Motor neuron (in vitro differentiated cells): ENCODE results near the gene EDN3. TPM values are rescaled to one million over a fixed set of nuclear protein-coding genes. Genes with fewer than 3 reads are reported as not detected.
"Not testable (repeated sequence)": the region's sequence is repeated elsewhere in the genome, so short reads cannot be mapped to it uniquely, and the experiment has no call there.

Experiments
- ATAC-seq, 8 experiments: fragments of 200-7000 bp; cut with Tn5 transposase; replicated peaks in 6 of 8; 2 replicates each; pipeline ENCODE4 v1.8.0; 2021; ENCODE audit warnings: mild to moderate bottlenecking in 8 of 8, moderate library complexity in 8 of 8
- H3K27ac ChIP-seq, 2 donors: fragments of 250-450 bp; sonication (Bioruptor Pico); 2 replicates each; pipeline ENCODE4 v1.9.0; 2021; ENCODE audit warnings: antibody characterized with exemption in 2 of 2, mild to moderate bottlenecking in 2 of 2, moderate library complexity in 1 of 2
- H3K4me1 ChIP-seq, 2 donors: fragments of 250-450 bp; sonication (Bioruptor Pico); replicated peaks in 1 of 2; 2 replicates each; pipeline ENCODE4 v1.6.1; 2021; ENCODE audit warnings: antibody characterized with exemption in 2 of 2, mild to moderate bottlenecking in 2 of 2, moderate library complexity in 1 of 2
- H3K4me3 ChIP-seq, 5 donors: fragments of 250-450 bp; sonication (Bioruptor Pico); 2 replicates each; pipeline ENCODE4 v1.9.0; 2021; ENCODE audit warnings: antibody characterized with exemption in 5 of 5, mild to moderate bottlenecking in 5 of 5, moderate library complexity in 4 of 5
- WGBS, 10 experiments: fragments of 450-650 bp; shearing (Covaris generic); methylation state at CpG; one replicate each; pipeline ENCODE4 v1.0.0; 2022; 5-methylcytosine and 5-hydroxymethylcytosine counted together
- in situ Hi-C, 9 experiments: fragments of 400-800 bp; cut with MboI; loops; one replicate each; pipeline ENCODE4 v1.15.0; 2021; ENCODE audit warnings: low sequenced_read_pairs in 9 of 9, low pct_unique_long_range_greater_than_20kb in 2 of 9; ENCODE audit not compliant: unreplicated experiment in 9 of 9
- total RNA-seq, 8 experiments: library from RNA; unstranded; fragments of 300-600 nt; gene quantifications; 2 replicates each; pipeline versions ENCODE4 v1.2.3 to v1.2.4, GENCODE V29; 2022

Gene EDN3
- total RNA-seq, 8 experiments from 2014 or later, result 0.05 to 7.3 (median 0.13) TPM; not detected in 1

DNA sequence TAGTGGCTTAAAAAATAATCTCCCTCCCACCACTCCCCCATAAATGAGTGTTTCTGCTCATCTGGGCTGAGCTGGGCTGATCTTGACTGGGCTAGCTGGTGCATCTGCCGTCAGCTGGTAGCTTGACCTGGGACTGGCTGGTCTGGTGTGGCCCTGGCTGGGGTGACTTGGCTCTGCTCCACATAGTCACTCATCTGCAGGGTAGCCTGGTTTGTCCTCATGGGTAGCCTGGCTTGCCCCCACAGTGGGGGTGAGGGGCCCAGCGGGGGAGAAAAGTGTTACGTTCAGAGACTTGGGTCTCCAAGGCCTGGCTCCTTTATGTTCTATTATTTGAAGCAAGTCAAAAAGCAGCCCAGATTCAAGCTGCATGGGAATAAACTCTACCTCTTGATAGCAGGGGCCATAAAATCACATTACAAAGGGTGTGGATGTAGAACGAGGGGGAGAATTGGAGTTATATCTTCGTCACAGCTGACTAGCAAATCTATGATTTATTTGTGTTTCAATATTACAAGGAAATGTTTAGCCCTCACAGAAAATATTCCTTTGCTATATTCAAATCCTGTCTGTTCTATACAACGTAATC is 32.9 kb downstream of the EDN3 start:
- in situ Hi-C loops, result no loop called here
- WGBS, 10 experiments, result 21 to 94% (median 83%) methylated on average over 1 to 4 of the region's 6 CpGs; no CpG with 5 or more reads in 2 of the 10 experiments
- ATAC-seq, result no peak
- Histone ChIP-seq H3K4me1 (peaks cover 19 to 23% of the 10 kb centered on the region in 2 donors), H3K4me3 (no peak overlapping the region), H3K27ac (no peak overlapping the region)

DNA sequence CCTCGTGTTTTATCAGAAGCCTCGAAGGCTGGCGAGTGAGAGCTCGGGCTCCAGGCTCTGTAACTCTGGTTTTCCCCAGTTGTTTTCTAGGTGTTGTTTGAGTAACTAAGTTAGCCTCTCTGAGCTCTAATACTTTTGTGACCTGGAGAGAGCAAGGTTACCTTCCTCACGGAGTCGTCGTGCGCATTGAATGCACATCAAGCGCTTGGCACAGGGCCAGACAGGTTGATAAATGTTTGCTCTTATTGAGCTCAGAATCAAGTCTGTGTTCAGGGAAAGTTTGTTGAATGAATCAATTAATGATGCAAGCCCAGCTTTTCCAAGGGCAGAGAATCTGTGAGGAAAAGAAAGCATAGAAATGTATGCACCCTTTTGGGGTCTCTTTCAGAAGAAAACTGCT is 33.5 kb downstream of the EDN3 start:
- WGBS, 10 experiments, result 20 to 93% (median 68%) methylated on average over 3 to 9 of the region's 9 CpGs; no CpG with 5 or more reads in 2 of the 10 experiments
- Histone ChIP-seq H3K27ac (no peak overlapping the region), H3K4me3 (no peak overlapping the region), H3K4me1 (peaks cover 19 to 23% of the 10 kb centered on the region in 2 donors)
- in situ Hi-C loops, result no loop called here
- peak in 5 of 8 experiments; percentile 41 to 68 (median 51) for ATAC-seq

DNA sequence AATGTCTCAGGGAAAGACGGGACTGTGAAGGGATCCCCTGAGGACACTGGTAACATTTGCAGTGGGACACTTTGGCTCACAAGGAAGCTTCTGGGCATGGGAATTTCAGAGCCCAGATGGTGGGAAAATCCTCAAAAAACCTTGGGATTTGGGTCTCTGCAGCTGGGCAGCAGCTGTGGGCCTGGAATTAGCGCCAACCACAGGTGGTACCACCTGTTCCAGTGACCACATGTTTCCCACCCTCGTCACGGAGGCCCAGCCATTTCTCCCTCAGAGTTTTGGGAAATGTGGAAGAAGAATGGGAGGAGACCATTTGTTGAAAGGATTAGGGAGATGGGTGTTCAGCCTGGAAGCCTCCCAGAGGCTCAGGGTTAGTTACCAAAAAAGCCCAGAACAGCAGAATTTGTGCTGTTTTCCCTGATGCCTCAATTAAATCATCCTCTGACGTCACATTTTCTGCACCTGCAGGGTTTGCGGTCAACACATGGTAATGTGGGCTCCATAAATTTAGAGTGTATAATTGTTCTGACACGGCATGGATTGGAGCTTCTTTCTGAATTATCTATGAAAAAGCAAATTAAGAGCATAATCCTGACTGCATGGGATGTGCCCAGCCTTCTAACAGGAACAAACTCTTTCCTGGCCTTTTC is 34.4 kb downstream of the EDN3 start:
- no peak for ATAC-seq
- WGBS, 10 experiments, result 0 to 100% (median 57%) methylated on average over 1 to 5 of the region's 7 CpGs; no CpG with 5 or more reads in 1 of the 10 experiments
- H3K4me3 ChIP-seq, result no peak overlapping the region
- in situ Hi-C loops, result no loop called here
- peaks cover 19 to 23% of the 10 kb centered on the region in 2 donors for H3K4me1 ChIP-seq
- H3K27ac ChIP-seq, result peak overlapping the region in 1 of 2 donors; percentile 20

DNA sequence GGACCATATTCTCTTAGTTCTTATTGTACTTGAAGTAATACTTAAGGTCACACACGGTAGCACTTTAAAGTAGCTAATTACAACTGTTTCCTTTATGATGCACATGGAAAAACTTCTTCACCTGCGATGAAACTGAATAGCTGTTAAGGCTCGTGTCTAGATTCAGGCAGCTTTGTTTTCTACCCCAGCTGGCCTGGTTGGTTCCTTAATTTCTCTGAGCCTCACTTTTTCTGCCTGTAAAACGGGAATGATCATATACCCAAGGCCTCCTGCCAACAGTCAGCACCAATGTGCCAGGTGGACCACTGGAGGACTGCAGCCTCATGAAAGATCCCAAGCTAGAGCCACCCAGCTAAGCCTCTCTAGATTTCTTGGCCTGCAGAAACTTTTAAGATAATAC is 35.0 kb downstream of the EDN3 start:
- ATAC-seq, result no peak
- peaks cover 19 to 27% of the 10 kb centered on the region in 2 donors for H3K4me1 ChIP-seq
- no peak overlapping the region for H3K4me3 ChIP-seq
- H3K27ac ChIP-seq, result no peak overlapping the region
- 28 to 100% (median 70%) methylated on average over 1 to 4 of the region's 4 CpGs for WGBS, 10 experiments
- in situ Hi-C loops, result no loop called here

DNA sequence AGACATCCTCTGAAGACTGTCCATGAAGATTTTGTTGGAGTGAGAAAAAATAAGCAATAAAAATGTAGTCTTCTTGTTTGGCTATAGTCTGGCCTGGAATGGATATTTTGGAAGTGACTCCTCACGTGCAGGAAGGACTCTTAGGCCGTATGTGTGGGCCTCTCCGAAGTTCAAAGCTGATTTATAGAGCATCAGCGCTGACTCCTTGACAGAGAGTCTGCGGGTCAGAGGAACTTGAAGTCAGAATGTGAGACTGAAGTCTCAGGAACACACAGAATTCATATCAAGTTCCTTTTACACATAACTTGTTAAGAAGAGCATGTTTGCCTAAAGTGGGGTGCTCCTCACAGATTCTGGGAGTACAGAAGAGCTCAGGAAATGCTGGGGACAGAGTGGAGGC is 36.1 kb downstream of the EDN3 start:
- WGBS, 10 experiments, result 17 to 97% (median 86%) methylated on average over 1 to 5 of the region's 5 CpGs; no CpG with 5 or more reads in 3 of the 10 experiments
- in situ Hi-C loops, result no loop called here
- no peak for ATAC-seq
- Histone ChIP-seq H3K4me3 (no peak overlapping the region), H3K27ac (no peak overlapping the region), H3K4me1 (peaks cover 21 to 33% of the 10 kb centered on the region in 2 donors)

DNA sequence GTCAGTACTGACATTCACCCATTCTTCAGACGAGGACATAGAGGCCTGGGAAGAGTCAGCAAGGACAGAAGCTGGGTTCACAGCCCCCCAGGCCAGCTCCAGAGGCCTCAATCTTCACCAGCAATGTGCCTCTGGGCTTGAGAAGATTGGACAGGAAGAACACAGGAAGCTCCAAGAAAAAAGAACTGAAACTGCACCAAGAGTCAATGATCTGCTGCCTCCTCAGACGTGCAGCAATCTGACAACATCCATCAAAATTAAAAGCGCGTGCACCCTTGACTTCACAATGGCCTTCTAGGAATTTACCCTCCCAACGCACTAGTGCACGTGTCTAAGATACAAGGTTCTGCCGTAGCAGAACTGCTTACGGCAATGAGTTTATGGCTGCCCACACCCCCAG is 38.0 kb downstream of the EDN3 start:
- H3K4me3 ChIP-seq, H3K27ac ChIP-seq, ATAC-seq, in situ Hi-C loops: not testable (repeated sequence)
- WGBS, 10 experiments, result no CpG with 5 or more reads among the region's 8 CpGs
- peaks cover 30 to 47% of the 10 kb centered on the region in 2 donors for H3K4me1 ChIP-seq

DNA sequence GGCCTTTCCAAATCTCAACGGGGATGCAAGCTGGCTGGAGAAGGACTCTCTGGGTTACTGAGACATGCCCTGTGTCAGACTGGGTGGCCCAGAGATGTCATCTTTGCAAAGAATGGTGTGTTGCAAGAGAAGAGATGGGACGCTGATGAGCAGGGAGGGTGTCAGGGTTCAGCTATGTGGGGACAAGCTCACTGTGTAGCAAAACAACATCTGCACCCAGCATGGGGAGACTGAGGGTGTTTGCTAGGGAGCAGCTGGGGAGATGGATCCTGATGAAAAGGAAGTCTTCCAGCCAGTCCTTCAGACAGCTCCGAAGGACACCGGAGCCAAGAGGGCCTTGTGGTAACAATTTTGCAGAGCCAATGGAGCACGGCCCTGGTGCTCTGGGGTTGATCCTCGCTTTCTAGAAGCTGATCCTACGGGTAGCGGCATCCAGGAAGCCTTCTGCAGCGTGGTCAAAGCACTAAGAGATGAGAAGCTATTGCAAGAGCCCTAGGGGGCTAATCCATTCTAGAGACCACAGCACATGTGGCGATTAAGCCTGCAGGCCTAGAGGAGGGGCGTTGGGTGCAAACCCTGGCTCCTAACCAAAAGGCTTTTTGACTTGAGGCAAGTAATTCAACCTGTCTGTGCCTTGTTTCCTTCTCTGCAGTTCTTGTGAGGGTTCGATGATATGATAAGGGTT is 39.9 kb downstream of the EDN3 start:
- H3K4me3 ChIP-seq, result no peak overlapping the region
- WGBS, 10 experiments, result 5 to 89% (median 25%) methylated on average over 1 to 12 of the region's 12 CpGs; no CpG with 5 or more reads in 2 of the 10 experiments
- H3K27ac ChIP-seq, result no peak overlapping the region
- in situ Hi-C loops, result no loop called here
- H3K4me1 ChIP-seq, result peaks cover 17 to 32% of the 10 kb centered on the region in 2 donors
- peak in 1 of 8 experiments; percentile 23 for ATAC-seq

DNA sequence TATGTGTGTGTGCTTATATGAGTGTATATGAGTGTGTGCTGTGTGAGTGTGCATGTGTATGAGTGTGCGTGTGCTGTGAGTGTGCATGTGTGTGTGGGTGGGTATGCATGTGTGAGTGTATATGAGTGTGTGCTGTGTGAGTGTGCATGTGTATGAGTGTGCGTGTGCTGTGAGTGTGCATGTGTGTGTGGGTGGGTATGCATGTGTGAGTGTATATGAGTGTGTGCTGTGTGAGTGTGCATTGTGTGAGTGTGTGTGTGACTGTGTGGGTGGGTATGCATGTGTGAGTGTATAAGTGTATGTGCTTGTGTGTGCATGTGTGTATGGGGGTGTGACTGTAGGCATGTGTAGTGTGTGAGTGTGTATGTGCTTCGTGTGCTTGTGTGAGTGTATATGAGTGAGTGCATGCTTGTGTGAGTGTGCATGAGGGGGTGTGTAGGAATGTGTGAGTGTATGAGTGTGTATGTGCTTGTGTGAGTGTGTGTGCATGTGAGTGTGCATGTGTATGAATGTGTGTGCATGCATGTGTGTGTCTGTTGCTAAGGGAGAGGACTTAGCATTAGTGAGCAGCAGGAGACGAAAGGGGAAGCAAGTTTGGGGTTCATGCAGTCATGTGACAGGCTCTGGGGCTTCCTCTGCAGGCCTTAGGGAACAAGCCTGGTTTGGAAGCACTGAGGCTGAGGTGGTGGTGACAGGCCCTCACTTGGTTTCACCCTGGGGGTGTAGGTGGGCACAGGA is 41.0 kb downstream of the EDN3 start:
- in situ Hi-C loops, H3K4me3 ChIP-seq, ATAC-seq: not testable (repeated sequence)
- Histone ChIP-seq H3K4me1 (peaks cover 18 to 31% of the 10 kb centered on the region in 2 donors), H3K27ac (peak overlapping the region; percentile 37 to 56)
- 6 to 82% (median 48%) methylated on average over 1 to 3 of the region's 4 CpGs; no CpG with 5 or more reads in 2 of the 10 experiments for WGBS, 10 experiments

DNA sequence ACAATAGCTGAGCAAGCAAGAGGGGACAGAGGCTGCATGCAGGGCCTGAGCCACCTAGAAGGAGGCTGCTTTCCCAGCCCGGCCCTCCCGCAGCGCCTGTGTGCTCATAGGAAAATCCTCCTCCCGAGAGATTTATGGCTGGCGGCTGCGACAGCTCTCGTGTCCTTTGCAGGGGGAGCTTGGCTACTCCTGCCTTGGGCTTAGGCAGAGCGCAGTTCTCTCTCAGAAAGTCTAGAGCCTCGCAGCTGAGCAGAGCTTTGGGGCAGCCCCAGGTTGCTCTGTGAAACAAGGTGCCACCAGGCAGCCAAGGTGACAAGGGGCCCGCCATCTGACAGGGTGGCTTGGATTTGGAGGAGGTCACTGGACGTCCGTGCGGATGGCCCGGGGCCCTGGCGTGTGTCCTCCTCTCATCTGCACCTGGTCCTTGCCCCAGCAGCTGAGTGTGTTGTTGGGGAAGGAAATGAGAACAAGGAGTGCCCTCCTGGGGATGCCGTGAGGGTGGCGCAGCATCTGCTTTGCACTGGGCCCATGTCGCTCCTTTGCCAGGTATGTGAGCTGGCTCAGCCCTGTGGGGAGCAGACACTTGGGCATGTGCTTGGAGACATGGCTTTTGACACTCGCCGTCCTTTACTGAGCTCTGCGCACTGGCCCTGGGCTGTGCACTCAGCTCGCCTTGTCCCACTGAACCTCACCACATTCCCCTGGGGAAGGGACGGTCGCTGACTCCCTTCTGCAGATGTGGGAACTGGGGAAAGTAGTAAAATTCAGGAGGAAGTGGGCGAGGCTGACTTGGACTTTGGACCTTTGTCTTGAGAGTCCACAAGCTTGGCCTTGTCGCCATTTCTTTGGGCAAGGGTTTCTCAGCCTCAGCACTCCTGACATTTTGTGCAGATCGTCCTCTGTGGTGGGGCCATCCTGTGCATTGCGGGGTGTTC is 41.9 kb downstream of the EDN3 start:
- in situ Hi-C loops, result no loop called here
- WGBS, 10 experiments, result 20 to 100% (median 94%) methylated on average over 1 to 6 of the region's 28 CpGs; no CpG with 5 or more reads in 5 of the 10 experiments
- Histone ChIP-seq H3K27ac (peak overlapping the region; percentile 56 to 63), H3K4me1 (peaks cover 18 to 31% of the 10 kb centered on the region in 2 donors), H3K4me3 (no peak overlapping the region)
- ATAC-seq, result peak in 6 of 8 experiments; percentile 53 to 99 (median 99)

DNA sequence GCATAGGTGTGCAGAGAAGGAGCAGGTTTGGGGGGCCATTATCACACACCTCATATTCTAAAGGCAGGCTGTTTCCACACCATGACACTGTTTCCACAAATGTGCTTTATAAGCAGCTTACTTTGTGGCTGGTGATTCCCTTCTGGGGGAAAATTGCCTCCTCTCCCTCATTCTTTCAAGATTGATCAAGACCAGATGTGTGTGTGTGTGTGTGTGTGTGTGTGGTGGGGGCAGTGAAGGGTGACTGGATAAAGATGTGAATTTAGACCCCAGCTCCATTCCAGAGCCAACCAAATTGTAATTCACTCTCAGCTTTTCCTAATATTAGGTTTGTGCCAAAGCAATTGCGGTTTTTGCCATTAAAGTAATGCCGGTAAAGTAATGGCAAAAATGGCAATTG is 45.6 kb downstream of the EDN3 start:
- no peak overlapping the region for H3K4me3 ChIP-seq
- ATAC-seq, result no peak
- peaks cover 26 to 34% of the 10 kb centered on the region in 2 donors for H3K4me1 ChIP-seq
- in situ Hi-C loops, result no loop called here
- WGBS, 10 experiments, result 6 to 88% (median 6%) methylated on average over 1 to 2 of the region's 2 CpGs; no CpG with 5 or more reads in 7 of the 10 experiments
- H3K27ac ChIP-seq, result no peak overlapping the region

DNA sequence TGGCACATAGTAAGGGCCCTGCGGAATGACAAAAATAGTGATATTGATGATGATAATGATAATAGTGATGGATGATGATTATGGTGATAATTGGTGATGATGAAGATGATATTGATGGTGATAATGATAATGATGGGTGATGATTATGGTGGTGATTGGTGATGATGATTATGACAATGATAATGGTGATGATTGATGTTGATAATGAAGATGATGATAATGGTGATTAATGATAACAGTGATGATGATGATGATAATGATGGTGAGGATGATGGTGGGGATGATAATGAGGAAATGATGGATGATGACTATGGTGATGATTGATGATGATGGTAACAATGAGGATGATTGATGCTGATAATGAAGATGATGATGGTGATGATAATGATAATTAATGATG is 48.9 kb downstream of the EDN3 start:
- 0 to 100% (median 75%) methylated on average over 1 of the region's 1 CpG; no CpG with 5 or more reads in 3 of the 10 experiments for WGBS, 10 experiments
- no peak for ATAC-seq
- in situ Hi-C loops, result no loop called here
- H3K27ac ChIP-seq, result no peak overlapping the region
- H3K4me3 ChIP-seq, result no peak overlapping the region
- H3K4me1 ChIP-seq, result peaks cover 16 to 18% of the 10 kb centered on the region in 2 donors
